Hepatocyte (in vitro differentiated cells): ENCODE results near the gene TMC8.

Source experiments
- EZH2 ChIP-seq: fragments of 200-600 bp; sonication (generic); IDR thresholded peaks from 2 replicates; pipeline ENCODE4 v1.6.1; 2016; ENCODE audit warnings: antibody characterized with exemption, mild to moderate bottlenecking, borderline replicate concordance
- TF ChIP-seq, protein P1 (sequence below): fragments of 200-600 bp; sonication (generic); IDR thresholded peaks from 2 replicates; pipeline ENCODE4 v1.5.1; 2016; ENCODE audit warnings: antibody characterized with exemption, mild to moderate bottlenecking; ENCODE audit not compliant: poor library complexity

DNA sequence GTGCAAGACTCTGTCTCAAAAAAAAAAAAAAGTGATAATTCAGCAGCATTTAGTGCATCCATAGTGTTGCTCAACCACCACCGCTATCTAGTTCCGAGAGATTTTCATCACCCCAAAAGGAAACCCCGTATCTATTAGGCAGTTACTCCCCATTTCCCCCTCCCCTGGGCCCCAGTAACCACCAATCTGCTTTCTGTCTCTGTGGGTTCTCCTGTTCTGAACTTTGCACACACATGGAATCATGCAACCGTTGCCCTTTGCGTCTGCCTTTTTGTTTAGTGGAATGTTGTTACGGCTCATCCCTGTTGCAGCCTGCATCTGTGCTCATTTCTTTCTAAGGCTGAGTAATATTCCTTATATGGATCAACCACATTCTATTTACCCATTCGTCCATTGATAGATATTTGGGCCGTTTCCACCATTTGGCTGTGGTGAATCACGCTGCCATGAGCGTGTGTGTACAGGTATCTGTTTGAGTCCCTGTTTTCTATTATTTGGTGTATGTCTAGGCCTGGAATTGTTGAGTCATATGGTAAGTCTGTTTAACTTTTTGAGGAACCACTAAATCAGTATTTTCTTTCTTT is 29.1 kb downstream of the TMC8 start:
- TF ChIP-seq, protein P1, sequence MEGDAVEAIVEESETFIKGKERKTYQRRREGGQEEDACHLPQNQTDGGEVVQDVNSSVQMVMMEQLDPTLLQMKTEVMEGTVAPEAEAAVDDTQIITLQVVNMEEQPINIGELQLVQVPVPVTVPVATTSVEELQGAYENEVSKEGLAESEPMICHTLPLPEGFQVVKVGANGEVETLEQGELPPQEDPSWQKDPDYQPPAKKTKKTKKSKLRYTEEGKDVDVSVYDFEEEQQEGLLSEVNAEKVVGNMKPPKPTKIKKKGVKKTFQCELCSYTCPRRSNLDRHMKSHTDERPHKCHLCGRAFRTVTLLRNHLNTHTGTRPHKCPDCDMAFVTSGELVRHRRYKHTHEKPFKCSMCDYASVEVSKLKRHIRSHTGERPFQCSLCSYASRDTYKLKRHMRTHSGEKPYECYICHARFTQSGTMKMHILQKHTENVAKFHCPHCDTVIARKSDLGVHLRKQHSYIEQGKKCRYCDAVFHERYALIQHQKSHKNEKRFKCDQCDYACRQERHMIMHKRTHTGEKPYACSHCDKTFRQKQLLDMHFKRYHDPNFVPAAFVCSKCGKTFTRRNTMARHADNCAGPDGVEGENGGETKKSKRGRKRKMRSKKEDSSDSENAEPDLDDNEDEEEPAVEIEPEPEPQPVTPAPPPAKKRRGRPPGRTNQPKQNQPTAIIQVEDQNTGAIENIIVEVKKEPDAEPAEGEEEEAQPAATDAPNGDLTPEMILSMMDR: no peak
- TF ChIP-seq EZH2: no peak
